ENCODE results near the gene MXRA8.
"Not testable (repeated sequence)": the region's sequence is repeated elsewhere in the genome, so short reads cannot be mapped to it uniquely, and the experiment has no call there.

The MXRA8 gene

DNA sequence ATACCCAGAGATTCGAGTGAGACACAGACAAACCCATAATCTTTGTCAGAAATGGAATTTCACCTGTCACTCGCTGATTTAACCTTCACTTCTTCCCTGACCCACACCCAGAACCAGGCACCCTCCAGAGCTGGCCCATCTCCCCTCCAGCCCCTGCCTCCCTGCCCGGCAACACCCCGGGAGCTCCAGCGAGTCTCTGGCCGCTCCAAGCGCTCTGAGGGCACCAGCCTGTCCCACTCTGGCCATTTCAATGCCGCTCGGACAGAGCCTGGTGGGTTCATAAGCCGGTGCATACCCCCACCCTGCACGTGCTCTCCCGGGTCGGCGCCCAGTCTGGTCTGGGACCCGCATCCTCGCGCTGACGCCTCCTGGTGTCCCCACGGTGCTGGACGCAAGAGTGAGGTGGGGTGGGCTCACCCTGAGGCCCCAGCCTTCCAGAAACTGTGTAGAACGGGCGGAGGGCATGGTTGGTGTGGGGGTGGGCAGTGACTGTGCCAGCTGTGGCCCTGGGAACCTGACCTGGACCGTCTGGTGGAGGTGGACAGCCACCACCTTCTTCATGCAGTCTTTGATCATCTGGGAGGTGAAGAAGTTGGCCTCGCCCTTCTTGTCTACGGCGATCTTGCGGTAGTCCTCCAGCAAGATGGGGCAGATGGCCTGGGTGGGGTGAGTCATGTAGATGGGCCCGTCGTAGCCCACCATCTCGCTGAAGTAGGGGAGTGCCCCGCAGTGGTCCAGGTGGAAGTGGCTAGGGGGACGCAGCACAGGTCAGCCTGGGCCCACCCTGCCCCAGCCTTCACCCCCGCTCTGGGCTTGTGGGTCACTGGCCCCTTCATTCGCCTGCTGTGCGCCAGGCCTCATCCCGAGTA, 39.3 kb downstream of the MXRA8 start:
- no peak for DNase-seq

DNA sequence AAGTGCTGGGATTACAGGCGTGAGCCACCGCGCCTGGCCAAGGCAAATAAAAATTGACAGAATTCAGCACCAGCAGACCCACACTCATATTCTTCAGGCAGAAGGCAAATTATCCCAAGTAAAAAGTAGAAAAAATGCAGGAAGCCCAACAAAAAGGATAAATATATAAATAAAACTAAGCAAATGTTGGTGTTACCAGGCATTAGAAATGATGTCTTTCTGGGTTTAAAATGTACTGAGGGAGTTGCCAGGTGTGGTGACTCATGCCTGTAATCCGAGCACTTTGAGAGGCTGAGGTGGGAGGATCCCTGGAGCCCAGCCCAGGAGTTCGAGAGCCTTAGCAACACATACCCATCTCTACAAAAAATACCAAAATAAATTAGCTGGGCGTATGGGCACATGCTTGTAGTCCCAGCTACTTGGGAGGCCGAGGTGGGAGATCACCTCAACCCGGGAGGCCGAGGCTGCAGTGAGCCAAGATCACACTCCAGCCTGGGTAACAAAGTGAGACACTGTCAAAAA, 40.2 kb downstream of the MXRA8 start:
- no peak for DNase-seq

DNA sequence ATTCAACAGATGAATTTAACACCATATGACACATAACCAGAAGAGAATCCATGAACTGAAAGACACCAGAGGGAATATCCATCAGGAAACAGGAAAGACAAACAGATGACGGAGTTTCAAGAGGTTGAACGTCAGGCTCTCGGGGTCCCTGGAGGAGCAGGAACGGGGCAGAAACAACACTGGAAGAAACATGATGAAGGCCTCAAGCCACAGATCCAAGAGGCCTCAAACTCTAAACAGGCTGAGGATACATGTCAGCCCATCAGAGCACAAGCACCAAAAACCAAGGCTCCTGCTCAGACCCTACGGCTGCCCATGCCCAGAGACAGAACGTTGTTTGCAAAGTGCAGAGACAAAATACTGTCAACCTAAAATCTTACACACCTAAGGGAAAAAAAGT, 40.9 kb downstream of the MXRA8 start:
- DNase-seq = no peak

DNA sequence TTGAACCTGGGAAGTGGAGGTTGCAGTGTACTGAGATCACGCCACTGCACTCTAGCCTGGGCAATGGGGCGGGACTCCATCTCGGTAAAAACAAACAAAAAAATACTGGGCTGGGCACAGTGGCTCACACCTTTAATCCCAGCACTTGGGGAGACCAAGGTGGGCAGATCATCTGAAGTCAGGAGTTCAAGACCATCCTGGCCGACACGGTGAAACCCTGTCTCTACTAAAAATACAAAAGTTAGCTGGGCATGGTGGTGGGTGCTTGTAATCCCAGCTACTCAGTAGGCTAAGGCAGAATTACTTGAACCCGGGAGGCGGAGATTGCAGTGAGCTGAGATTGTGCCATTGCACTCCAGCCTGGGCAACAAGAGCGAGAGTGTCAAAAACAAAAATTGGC, 42.2 kb downstream of the MXRA8 start:
- DNase-seq = not testable (repeated sequence)

DNA sequence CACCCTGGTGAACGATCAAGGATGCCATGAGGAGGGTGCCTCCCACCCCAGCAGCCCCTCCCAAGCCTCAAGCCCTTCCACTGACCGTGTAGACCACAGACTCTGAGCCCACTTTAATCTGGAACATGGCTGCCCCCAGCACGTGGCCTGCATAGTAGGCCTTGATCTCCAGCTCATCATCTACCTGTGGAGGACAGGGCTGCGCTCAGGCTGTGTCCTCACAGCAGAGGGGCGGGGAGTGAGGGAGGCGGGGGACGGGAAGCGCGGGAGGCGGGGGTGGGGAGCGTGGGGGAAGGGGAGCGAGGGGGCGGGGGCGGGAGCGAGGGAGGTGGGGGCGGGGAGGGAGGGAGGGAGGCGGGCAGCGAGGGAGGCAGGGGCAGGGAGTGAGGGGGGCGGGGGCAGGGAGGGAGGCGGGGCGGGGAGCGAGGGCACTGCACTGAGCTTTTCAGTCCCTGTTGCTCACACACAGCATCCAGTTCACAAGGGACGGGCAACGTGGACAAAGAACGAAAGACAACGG, 42.9 kb downstream of the MXRA8 start:
- DNase-seq = no peak

DNA sequence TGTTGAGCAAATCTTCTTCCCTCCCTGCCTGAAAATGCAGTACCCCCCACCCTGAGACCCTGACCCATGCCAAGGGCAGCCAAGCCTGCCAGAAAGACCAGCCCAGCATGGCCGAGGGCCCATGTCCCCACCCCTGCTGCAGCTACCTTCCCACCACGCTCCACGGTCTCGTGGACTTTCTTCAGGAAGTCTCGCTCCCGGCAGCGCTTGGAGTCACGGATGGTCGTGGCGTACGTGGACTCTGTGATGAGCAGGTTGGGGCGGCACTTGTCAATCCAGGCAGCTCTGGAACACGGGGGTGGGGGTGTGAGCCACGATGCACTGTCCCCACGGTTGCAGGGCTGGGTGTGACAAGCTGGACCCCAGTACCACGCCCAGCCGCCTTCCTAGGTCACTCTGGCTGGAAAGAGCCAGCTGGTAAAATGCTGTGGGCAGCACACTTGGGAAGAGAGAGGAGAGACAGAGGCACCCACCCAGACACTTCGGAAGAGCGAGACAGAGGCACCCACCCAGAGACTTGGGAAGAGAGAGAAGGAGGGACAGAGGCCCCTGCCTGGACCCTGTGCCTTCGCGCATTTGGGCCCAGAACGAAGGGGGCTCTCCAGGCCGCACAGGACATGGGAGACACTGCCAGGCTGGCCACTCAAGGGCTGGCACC, 43.5 kb downstream of the MXRA8 start:
- no peak for DNase-seq

DNA sequence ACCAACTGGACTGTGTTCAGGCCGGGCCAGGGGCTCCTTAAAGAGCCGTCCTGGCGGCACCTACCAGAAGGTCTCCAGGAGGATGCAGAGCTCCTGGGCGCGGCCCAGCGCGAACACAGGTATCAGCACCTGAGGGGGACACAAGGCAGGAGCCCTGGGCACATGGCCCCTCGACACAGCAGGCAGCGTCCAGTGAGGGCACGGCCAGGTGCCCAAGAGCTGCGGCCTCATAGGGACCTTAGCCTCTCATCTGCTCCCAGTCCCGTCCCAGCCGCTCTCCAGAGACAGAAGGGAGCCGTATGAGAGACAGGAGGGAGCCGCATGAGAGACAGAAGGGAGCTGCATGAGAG, 44.1 kb downstream of the MXRA8 start:
- no peak for DNase-seq

DNA sequence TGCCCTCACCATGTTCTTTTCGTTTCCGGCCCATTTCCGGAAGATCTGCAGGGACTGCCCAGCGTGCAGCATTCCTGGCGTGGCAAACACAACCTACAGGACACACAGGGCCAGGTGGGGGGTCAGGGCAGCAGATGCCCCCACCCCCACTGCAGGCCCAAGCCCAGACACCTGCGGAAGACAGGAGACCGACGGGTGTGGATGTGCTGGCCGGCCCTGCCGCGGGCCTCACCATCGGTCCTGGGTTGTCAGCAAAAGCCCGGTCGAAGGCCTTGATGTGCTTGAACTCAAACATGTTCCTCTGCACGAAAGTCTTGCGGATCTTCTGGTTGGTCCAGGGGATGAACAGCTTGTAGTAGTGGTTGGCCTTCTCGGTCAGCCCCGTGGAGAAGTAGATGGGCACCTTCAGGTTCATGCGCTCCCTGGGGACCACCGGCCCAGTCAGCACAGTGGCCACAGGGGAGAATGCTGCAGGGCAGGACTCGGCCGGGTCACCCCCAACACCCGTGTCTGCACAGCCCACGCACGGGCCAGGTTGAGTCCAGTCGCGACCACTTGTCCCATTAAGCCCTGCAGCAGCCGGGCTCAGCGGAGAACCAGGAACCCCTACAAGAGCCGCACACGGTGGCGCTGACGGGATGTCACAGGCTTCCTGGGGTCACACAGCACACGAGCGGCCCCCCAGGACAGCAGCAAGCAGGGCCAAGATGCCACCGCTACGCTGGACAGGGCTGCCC, 44.7 kb downstream of the MXRA8 start:
- DNase-seq = no peak

DNA sequence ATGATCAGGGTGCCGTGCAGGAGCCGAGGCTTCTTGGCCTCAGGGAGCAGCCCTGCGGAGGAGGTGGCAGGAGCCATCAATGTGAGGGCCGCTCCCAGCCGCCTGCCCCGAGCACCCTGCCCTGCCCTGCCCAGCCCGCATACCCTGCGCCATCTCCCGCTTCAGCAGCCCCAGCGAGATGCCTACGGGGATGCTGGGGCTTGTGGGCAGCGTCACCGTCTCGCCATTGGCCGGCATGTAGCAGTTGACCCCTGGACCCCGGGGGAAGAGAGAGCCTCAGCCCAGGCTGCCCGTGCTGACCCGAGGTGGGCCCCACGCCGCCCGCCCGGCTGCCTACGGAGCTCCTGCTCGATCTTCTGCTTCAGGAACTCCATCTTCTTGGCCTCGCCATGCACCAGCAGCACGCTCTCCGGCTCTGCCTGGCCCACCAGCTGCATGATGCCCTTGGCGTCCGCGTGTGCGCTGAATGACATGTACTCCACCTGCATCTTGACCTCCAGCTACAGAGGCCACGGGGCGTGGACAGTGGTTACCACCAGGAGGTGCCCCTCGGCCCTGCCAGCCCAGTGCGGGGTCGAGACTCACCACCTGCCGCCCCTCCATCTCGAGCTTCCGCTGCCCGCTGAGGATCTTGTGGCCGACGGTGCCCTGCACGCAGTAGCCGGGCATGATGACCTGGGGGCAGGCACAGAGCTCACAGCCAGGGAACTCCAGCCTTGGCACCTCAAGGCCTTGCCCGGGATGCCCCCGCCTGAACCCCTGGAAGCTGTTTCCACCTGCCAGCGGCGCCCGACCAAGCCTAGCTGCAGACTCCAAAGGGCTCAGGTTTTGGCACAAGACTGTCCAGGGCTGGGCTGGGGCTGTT, 45.7 kb downstream of the MXRA8 start:
- DNase-seq = no peak

DNA sequence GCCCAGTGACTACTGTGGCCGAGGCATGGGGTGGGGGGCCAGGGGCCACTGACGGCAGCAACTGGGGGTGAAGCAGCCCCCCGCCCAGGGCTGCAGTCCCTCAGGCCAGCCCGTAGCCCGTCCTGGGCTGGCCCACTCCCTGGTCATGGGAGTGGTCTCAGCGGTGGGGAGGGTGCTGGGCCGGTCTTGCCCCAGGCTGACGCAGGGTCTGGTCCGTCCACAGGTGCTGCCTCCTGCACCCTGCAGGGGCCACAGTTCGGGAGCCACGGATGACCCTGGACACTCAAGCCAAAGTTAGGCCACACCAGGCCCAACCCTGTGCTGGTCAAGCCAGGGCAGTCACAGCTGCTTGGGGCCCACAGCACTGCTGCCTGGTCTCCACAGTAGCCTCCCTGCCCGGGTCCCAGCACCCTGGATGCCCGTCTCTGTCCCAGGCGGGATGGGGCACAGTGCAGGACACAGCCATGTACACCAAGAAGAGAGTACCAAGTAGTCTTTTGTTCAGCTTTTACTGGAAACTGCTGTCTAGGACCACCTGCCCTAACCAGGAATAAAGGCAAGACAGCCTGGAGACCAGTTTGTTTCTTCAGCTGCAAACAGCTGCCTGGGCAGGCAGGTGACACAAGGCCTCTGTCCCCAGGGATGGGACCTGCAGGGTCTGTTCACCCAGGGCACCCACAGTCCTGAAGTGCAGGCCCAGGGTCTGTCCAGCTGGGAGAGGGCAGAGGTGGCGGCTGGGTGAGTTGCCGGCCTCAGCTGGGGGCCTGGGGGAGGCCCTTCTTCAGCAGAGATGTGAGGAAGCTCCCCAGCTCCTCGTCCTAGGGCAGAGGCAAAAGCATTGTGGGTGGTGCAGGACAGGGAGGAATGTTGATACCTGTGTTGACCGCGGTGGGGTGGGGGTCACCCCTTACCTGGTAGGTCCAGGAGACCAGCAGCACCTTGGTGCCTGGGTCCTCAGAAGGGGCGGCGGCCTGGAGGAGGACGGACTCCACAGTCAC, 46.9 kb downstream of the MXRA8 start:
- no peak for DNase-seq

DNA sequence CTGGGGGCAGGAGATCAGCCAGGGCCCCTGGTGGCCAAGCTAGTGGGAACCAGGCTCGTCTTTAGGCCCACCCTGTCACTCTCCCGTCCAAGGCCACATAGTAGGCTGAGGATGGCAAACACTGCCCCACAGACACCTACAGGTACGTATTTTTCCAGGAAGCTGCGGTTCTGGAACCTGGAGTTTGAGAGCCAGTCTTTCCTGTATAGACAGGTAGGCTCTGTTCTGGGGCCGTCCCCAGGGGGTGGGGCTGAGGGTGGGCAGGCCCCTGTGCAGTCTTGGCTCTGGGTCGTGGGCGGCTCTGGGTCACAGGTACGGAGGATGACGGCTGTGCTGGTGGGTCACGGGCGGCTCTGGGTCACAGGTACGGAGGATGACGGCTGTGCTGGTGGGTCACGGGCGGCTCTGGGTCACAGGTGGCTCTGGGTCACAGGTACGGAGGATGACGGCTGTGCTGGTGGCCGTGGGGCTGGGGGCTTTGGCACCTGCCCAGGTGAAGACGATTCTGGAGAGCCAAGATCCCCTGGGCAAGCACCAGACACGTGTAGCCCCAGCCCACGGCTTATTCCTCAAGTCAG, 47.8 kb downstream of the MXRA8 start:
- no peak for DNase-seq

DNA sequence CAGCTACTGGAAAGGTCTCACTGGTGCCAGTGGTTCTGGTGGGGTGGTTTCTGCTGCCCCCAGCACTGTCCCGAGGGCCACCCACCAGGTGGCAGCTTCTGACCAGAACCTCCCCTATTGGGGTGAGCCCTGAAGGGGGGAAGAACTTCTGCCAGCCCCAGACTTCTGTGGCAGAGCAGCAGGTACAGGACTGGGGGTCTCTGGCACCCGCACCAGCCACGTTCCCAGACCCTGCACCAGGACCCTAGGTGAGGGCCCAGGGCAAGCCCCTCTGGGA, 48.3 kb downstream of the MXRA8 start:
- no peak for DNase-seq

DNA sequence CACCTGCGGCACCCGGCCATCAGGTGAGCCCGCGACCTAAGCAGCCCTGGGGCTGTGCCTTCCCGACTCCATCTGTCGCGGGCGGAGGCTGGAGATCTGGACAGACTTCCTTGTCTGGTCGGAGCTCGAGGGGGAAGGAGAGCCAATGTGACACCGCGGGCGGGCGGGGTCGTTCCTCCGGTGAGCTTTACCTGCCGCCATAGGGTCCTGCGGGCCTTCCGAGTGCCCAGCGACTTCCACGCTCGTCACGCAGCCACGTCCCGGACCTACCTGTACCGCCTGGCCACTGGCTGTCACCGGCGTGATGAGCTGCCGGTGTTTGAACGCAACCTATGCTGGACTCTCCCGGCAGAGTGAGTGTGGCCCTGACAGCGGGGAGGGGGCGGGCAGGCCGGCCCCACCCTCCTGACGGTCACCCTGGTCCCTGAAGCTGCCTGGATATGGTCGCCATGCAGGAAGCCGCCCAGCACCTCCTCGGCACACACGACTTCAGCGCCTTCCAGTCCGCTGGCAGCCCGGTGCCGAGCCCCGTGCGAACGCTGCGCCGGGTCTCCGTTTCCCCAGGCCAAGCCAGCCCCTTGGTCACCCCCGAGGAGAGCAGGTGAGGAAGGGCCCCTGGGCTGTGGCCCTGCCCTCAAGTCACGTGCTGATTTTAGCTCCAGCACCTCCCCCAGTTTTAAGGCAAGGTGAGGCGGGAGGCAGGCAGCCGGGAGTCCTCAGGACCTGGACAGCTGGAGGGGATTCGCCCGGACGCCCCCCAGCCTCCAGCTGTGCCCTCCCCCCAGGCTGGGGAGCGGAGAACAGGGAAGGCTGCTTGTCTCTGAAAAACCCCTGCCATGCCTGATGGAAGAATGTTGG, 48.9 kb downstream of the MXRA8 start:
- DNase-seq = no peak

DNA sequence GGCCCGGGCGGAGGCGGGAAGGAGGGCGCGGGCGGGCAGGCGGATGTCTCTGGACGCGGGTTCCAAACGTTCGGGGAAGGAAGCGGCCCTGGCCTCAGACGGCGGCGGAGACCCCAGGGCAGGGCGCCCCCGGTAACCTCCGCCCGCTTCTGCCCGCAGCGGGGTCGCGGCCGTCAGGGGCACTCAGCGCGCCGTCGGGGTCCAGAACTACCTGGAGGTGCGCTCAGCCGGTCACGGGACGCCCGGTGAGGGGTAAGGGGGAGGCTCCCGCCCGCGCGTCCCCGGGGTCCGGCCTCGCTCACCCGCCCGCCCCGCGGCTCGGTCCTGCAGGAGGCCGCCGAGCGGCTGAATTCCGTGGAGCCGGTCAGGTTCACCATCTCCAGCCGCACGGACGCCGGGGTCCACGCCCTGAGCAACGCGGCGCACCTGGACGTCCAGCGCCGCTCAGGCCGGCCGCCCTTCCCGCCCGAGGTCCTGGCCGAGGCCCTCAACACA, 49.6 kb downstream of the MXRA8 start:
- DNase-seq = no peak

DNA sequence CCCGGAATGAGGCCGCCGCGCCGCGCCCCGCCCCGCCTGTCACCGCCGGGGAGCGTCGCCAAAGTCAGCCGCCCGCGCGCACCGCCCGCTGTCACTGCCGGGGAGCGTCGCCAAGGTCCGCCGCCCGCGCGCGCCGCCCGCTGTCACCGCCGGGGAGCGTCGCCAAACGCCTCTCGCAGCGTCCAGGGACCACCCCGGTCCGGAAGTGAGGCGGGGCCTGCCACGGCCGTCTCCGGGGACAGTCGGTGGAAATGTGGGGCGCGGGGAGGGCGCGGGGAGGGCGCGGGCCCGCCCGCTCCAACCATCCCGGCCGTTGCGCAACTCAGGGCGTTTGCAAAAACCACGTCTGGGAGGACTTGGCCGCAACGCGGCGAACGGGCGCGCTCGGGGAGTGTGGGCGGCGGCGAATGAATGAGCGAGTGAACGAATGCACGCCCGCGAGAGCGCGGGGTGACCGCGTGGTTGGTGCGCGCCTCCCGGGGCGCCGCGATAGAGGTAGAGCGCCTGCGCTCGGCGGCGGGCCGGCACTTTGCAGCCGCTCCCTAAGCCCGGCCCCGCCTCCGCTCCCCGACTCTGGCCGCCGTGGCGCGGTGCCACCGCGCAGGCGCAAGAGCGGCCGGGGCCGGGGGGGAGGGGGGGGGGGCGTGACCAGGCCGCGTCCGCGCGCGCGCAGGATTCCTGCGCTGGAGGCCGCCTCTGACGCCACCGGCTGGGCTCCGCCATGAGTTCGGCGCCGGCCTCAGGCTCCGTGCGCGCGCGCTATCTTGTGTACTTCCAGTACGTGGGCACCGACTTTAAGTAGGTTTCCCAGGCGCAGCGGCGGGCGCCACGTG, 50.2 kb downstream of the MXRA8 start, which contains the start of the genes ACAP3 and PUSL1:
ACAP3 (minus strand) TSS at position 8 of the 833 bp plus-strand sequence. CDS start 115 bp downstream, outside the sequence.
PUSL1 (plus strand) TSS at position 675 of the 833 bp plus-strand sequence; CDS start at position 722, 47 bp downstream.
- peak; percentile 82 for DNase-seq

DNA sequence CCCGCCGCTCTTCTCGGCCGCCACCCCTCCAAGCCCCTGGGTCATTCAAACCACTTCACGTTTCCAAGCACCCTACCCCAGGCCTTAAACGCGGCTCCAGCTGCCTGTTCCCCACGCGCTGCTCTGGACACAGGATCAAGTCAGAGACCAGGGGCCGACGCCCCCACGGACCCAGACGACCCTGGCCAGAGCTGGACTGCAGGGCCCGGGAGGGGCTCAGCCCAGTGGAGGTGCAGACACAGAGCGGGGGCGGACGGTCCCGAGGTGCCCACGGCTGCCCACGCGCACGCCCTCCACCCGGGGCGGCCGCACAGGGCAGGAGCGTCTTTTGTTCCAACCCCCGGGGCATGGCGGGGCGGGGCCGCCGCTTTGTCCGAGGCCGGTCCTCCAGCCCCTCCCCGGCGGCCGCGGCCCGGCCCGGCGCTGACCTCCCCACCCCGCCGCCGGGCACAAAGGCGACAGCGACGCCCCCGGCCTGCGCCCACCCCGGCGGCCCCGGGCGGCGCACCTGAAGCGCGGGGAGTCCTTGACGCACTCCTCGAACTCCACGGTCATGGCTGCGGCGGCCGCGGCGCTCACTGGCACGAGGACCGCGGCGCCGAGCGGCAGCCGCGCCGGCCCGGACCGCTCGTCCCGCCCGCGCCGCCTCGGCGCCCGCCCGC, 51.0 kb downstream of the MXRA8 start:
- peak; percentile 21 for DNase-seq

DNA sequence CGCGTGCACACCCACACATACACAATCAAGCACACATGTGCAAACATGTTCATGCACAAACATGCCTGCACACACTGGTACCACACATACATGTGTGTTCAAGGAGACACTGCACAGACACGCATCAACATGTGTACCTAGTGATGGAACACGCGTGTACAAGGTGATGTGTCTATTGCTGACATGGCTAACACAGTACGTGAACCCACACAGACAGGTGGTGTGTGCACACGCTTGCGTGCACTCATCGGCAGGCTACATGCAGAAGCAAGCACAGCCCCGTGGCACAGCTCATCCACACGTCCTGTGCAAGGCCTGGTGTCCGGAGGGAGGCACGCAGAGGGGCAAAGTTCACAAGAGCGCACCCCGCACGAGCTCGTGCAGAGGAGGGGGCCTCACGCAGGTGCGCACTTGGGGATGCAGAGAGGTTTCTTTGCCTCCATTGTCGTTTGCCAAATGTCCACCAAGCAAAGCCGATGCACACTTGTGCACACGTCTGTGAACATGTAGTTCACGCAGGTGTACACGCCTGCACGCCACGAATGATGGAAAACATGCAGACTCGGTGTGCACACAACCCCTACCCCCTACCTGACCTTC, 51.6 kb downstream of the MXRA8 start:
- no peak for DNase-seq
